Measurements from ENCODE around the gene KLF8.

GRCh38 chrX:56228914-56229313 lies 3.2 kb upstream of the KLF8 start:
- TF ChIP-seq CTCF (conservative IDR thresholded peaks at IDR 0.05 in 1 of 2, IDR thresholded peaks at IDR 0.05 in 1 of 2; ENCODE audit: extremely low read depth in 1 of 2, insufficient read depth in 1 of 2, low read depth in 1 of 2, low read length in 2 of 2) (no peak), EZH2 (IDR thresholded peaks at IDR 0.05; ENCODE audit: borderline replicate concordance, low read length) (no peak)

Measured in mammary epithelial cell (primary cell).